GM12874 (cell line): Measurements from ENCODE around the gene CD177.

Experiments used
- CTCF ChIP-seq: IDR thresholded peaks from 2 replicates; pipeline ENCODE4 v1.5.1; 2011; ENCODE audit warnings: low read depth, mild to moderate bottlenecking, control low read depth, low read length, moderate library complexity; ENCODE audit not compliant: insufficient read depth

The CD177 gene

DNA sequence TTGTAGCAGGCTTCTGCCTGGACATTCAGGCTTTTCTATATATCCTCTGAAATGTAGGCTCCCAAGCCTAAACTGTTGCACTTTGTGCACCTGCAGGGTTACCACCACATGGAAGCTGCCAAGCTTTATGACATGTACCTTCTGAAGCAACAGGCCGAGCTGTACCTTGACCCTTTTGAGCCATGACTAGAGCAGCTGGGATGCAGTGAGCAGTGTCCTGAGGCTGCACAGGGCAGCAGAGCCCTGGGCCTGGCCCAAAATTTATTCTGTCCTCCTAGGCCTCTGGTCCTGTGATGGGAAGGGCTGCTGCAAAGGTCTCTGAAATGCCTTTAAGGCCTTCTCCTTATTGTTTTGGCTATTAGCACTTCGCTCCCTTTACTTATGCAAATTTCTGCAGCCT lies 23.5 kb upstream of the CD177 start:
- no peak for TF ChIP-seq CTCF

- no peak for TF ChIP-seq CTCF
These were observed 22.6 kb upstream of the CD177 start for GRCh38 chr19:43330726-43331434.

DNA sequence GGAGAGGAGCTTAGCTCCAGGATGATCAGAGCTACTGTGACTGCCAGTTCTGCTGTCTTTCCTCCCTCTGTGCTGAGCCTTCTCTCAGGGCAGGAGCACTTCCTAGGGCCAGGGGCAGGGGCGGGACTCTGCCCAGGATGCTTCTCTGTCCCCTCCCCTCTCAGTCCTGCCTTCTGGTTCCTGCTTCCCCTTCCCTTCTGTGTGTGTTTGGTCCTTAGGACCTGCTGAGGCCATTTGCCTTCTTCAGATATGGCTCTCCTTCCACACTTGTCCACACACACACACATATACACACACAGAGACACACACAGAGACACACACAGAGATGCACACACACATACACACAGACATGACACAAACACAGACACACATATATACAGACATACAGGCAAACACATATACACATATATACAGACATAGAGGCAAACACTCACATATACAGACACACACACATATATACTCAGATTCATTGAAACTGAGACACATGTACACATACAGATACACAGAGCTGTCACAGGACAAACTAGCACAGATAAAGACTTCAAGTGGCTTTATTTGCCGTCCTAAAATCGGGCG lies 22.0 kb upstream of the CD177 start:
- TF ChIP-seq CTCF = no peak

DNA sequence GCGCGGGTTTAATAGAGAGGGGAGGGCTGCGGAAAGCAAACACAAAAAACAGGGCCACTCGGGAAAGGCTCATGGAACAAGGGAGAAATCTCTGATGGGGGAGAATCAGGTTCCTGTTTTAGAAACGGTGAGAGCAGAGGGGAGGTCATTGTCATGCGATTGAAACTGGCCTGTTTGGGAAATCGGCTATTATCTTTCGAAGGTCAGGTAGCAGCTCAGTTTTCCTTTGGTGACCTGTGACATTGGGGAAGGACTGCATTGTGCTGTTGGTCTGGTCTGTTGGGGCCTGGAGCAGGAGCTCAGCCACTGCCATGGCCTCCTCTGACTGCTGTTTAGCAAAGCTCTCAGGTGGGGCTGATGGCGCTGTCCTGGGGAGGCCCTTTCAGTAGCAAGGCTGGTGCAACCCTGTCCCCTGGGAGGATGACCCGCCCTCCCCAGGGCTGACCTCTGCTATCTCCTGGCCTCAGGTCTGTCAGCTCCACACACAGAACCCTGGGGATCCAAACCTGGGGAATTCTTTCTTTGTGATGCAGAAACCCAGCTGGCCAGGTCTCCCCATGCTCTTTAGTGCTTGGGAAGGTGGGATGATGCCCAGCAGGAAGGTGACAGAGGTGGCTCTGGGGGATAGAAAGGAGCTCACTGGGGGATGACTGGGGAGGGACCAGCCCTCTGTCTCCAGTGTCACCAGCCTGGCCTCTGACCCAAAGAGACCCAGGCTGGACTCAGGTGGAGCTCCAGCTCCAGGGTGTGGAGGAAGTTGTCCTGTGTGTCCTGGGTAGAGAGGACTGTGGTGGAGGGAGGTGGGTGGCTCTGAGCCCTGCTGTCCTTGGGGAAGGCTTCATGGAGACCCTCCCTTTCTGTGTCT lies 21.2 kb upstream of the CD177 start:
- no peak for TF ChIP-seq CTCF

DNA sequence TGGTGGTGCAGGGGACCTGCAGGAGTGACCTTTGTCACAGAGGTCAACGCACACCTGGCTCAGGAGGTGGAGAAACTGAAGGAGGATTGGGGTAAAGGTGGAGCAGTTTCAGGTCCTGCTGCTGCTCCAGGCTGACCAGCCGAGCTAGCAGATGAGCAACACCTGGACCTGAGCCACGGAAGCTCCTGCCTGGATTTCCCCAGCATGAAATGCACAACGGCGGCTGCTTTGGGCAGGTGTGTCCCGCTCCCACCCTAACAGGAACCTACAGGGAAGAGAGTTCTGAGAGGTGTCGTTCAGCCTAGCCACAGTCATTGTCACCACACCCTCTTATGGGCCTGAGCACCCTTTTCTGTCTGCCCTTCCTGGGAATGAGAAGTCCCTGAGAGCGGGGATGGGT lies 15.7 kb upstream of the CD177 start:
- TF ChIP-seq CTCF = no peak

- TF ChIP-seq CTCF = no peak
These were observed 15.0 kb upstream of the CD177 start for GRCh38 chr19:43338530-43338929.

DNA sequence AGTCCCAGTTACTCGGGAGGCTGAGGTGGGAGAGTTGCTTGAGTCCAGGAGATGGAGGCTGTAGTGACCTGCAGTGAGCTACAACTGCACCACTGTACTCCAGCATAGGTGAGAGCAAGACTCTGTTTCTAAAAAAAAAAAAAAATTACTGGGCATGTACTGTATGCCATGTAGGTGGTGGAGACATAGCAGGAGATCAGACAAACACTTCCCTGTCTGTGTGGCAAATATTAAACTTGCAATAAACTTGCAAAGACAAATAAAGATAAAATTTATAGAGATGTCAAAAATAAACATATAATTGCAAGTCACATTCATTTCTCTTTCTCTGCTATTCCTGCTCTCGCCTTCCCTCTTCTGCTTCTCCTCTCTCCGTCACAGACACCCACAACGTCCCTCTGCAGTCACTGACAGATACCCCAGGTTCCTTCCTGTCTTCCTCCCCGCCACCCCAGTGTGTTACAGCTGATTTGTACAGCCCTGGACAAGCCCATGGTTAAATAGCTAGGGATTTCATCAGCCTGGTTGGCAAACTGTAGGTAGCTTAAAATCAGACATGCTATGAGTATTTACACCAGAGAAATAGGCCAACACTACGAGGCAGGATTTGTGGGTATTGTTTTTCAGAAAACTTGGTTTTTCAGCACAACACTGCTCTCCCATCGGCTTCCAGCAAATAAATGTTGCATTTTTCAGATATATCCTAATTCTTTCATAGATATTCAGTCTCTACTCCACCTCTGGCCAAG lies 1.3 kb upstream of the CD177 start:
- TF ChIP-seq CTCF = no peak
